ENCODE data around the gene TMEM143. TPM values are rescaled to one million over a fixed set of nuclear protein-coding genes. Genes with fewer than 3 reads are reported as not detected.

Gene TMEM143
- total RNA-seq, 1 donor from 2014 or later: 8.4 TPM

GRCh38 chr19:48385461-48386087 lies 21.8 kb upstream of the TMEM143 start:
- H3K4me1 Mint-ChIP-seq: peaks cover 17% of the 10 kb centered on the region
- TF ChIP-seq CTCF (conservative IDR thresholded peaks at IDR 0.05): no peak
- H3K4me3 Mint-ChIP-seq: peak overlapping the region; percentile 65
- no peaks in the 10 kb centered on the region for H3K9me3 Mint-ChIP-seq
- no peak for DNase-seq (ENCODE audit: low read depth, low spot score)
- H3K27ac Mint-ChIP-seq (ENCODE audit: unreplicated experiment): no peak overlapping the region
- H3K36me3 Mint-ChIP-seq (ENCODE audit: low read depth): peaks cover 15% of the 10 kb centered on the region
- H3K27me3 Mint-ChIP-seq (ENCODE audit: low read depth): peaks cover 2% of the 10 kb centered on the region

GRCh38 chr19:48382286-48382685 lies 18.5 kb upstream of the TMEM143 start:
- H3K4me1 Mint-ChIP-seq: no peaks in the 10 kb centered on the region
- H3K9me3 Mint-ChIP-seq: no peaks in the 10 kb centered on the region
- no peak overlapping the region for H3K27ac Mint-ChIP-seq (ENCODE audit: unreplicated experiment)
- H3K36me3 Mint-ChIP-seq (ENCODE audit: low read depth): peaks cover 8% of the 10 kb centered on the region
- no peak for TF ChIP-seq CTCF (conservative IDR thresholded peaks at IDR 0.05)
- no peaks in the 10 kb centered on the region for H3K27me3 Mint-ChIP-seq (ENCODE audit: low read depth)
- H3K4me3 Mint-ChIP-seq: no peak overlapping the region
- no peak for DNase-seq (ENCODE audit: low read depth, low spot score)

- no peak for DNase-seq (ENCODE audit: low read depth, low spot score)
- no peak for TF ChIP-seq CTCF (conservative IDR thresholded peaks at IDR 0.05)
- H3K4me3 Mint-ChIP-seq: no peak overlapping the region
- peaks cover 8% of the 10 kb centered on the region for H3K36me3 Mint-ChIP-seq (ENCODE audit: low read depth)
- H3K4me1 Mint-ChIP-seq: no peaks in the 10 kb centered on the region
- no peaks in the 10 kb centered on the region for H3K27me3 Mint-ChIP-seq (ENCODE audit: low read depth)
- H3K9me3 Mint-ChIP-seq: no peaks in the 10 kb centered on the region
- H3K27ac Mint-ChIP-seq (ENCODE audit: unreplicated experiment): no peak overlapping the region
These were observed 17.6 kb upstream of the TMEM143 start for GRCh38 chr19:48381178-48381950.

GRCh38 chr19:48379058-48379457 lies 15.3 kb upstream of the TMEM143 start:
- Mint-ChIP-seq H3K36me3 (ENCODE audit: low read depth) (peaks cover 1% of the 10 kb centered on the region), H3K4me1 (peaks cover 3% of the 10 kb centered on the region), H3K9me3 (no peaks in the 10 kb centered on the region), H3K27me3 (ENCODE audit: low read depth) (no peaks in the 10 kb centered on the region), H3K27ac (ENCODE audit: unreplicated experiment) (no peak overlapping the region), H3K4me3 (no peak overlapping the region)
- no peak for TF ChIP-seq CTCF (conservative IDR thresholded peaks at IDR 0.05)
- DNase-seq (ENCODE audit: low read depth, low spot score): no peak

- no peak for TF ChIP-seq CTCF (conservative IDR thresholded peaks at IDR 0.05)
- no peaks in the 10 kb centered on the region for H3K9me3 Mint-ChIP-seq
- H3K27me3 Mint-ChIP-seq (ENCODE audit: low read depth): no peaks in the 10 kb centered on the region
- H3K4me1 Mint-ChIP-seq: peaks cover 3% of the 10 kb centered on the region
- H3K4me3 Mint-ChIP-seq: no peak overlapping the region
- DNase-seq (ENCODE audit: low read depth, low spot score): no peak
- no peak overlapping the region for H3K27ac Mint-ChIP-seq (ENCODE audit: unreplicated experiment)
- H3K36me3 Mint-ChIP-seq (ENCODE audit: low read depth): no peaks in the 10 kb centered on the region
These were observed 14.4 kb upstream of the TMEM143 start for GRCh38 chr19:48378194-48378570.
